Measurements from ENCODE around the gene FBXL5.

Gene FBXL5

DNA sequence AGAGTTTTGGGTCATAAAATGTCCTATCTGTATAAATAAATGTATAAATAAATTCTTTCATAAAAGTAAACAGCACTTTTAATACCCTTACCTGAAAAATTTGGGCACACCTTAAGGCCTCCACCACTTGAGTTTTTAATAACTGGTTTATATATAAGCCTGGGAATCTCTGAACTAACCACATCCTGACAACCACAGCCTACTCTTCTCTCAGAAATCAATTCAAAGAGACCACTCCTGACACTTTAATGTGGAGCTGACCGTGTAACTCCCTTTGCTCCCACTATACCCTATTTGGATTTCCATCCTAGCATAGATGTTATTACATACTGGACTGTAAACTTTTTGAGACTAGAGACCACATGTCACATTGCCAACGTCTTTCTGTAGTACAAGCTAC is 3.5 kb downstream of the FBXL5 start:
- no peak for DNase-seq (ENCODE audit: low spot score)
- peaks cover 5% of the 10 kb centered on the region for H3K79me1 ChIP-seq (ENCODE audit: low read depth, low read length)
- no peak overlapping the region for H3K18ac ChIP-seq (ENCODE audit: low read length)
- no peak overlapping the region for H2BK5ac ChIP-seq (ENCODE audit: low read length)
- H3K4ac ChIP-seq (ENCODE audit: low read length), result no peak overlapping the region
- H2BK120ac ChIP-seq (ENCODE audit: low read depth, low read length), result no peak overlapping the region
- no peak overlapping the region for H2BK15ac ChIP-seq (ENCODE audit: low read length)
- H3K14ac ChIP-seq (ENCODE audit: low read length), result no peak overlapping the region
- H2AK5ac ChIP-seq (ENCODE audit: low read depth, low read length), result no peak overlapping the region
- H4K8ac ChIP-seq (ENCODE audit: low read depth, low read length), result no peak overlapping the region
- no peak overlapping the region for H3K4me2 ChIP-seq (ENCODE audit: insufficient read depth, low read length, poor library complexity, severe bottlenecking)
- H2AFZ ChIP-seq (ENCODE audit: low read length), result no peak overlapping the region
- H3K27me3 ChIP-seq (ENCODE audit: control insufficient read depth in 3 of 3, insufficient read depth in 3 of 3, low read depth in 1 of 3, low read length in 3 of 3), result no peaks in the 10 kb centered on the region
- H3K27ac ChIP-seq (replicated peaks; ENCODE audit: low read length), result no peak overlapping the region
- peaks cover 0 to 15% of the 10 kb centered on the region in 2 donors for H3K36me3 ChIP-seq (replicated peaks in 1 of 2; ENCODE audit: control insufficient read depth in 2 of 2, insufficient read depth in 2 of 2, low read length in 2 of 2)
- H3K4me3 ChIP-seq (ENCODE audit: low read length in 2 of 2), result no peak overlapping the region
- H3K23ac ChIP-seq (ENCODE audit: low read depth, low read length, poor library complexity), result no peak overlapping the region
- no peak overlapping the region for H4K91ac ChIP-seq (ENCODE audit: low read depth, low read length, poor library complexity)
- H3K9ac ChIP-seq (ENCODE audit: low read depth, low read length, poor library complexity), result no peak overlapping the region
- no peak overlapping the region for H2BK12ac ChIP-seq (ENCODE audit: low read length)
- WGBS, 2 donors (ENCODE audit: extremely low coverage in 2 of 2, insufficient read length in 2 of 2, insufficient replicate concordance in 1 of 2), result no CpG with 5 or more reads among the region's 2 CpGs
- H3K9me3 ChIP-seq (replicated peaks in 1 of 2; ENCODE audit: control insufficient read depth in 2 of 2, insufficient read depth in 1 of 2, low read depth in 1 of 2, low read length in 2 of 2), result no peaks in the 10 kb centered on the region
- H3K4me1 ChIP-seq (ENCODE audit: control insufficient read depth in 2 of 2, insufficient read depth in 1 of 2, low read depth in 1 of 2, low read length in 2 of 2), result peaks cover 6% of the 10 kb centered on the region in 2 donors

DNA sequence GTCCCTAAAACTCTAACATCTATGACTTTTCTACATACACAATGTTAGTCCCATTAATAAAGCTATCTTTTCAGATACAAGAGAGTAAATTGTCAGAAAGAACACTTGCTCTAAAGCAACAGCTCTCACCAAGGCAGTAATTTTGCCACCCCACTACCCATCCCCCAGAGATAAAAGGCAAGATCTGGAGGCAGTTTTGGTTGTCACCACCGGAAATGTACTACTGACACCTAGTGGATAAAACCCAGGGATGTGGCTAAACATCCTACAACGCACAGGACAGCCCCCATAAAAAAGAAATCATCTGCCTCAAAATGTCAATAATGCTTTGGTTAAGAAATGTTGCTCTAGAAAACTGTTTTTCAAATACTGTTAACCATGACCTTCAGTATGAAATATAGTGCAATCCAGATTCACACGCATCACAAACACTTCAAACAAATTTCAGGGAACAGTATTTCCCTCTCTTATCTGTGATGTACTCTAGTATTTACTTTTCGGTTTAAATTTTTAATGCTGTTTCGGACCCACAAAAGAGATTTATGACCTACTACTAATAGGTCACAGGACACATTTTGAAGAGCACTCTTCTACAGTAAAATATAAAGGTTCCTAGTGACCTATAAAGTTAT is 5.1 kb downstream of the FBXL5 start:
- H2AFZ ChIP-seq (ENCODE audit: low read length), result no peak overlapping the region
- no peak overlapping the region for H2BK12ac ChIP-seq (ENCODE audit: low read length)
- no peaks in the 10 kb centered on the region for H3K9me3 ChIP-seq (replicated peaks in 1 of 2; ENCODE audit: control insufficient read depth in 2 of 2, insufficient read depth in 1 of 2, low read depth in 1 of 2, low read length in 2 of 2)
- no peak overlapping the region for H2AK5ac ChIP-seq (ENCODE audit: low read depth, low read length)
- H3K4me3 ChIP-seq (ENCODE audit: low read length in 2 of 2), result no peak overlapping the region
- H3K27me3 ChIP-seq (ENCODE audit: control insufficient read depth in 3 of 3, insufficient read depth in 3 of 3, low read depth in 1 of 3, low read length in 3 of 3), result no peaks in the 10 kb centered on the region
- no CpG with 5 or more reads among the region's 5 CpGs for WGBS, 2 donors (ENCODE audit: extremely low coverage in 2 of 2, insufficient read length in 2 of 2, insufficient replicate concordance in 1 of 2)
- no peak overlapping the region for H3K18ac ChIP-seq (ENCODE audit: low read length)
- H3K4ac ChIP-seq (ENCODE audit: low read length), result no peak overlapping the region
- H3K14ac ChIP-seq (ENCODE audit: low read length), result no peak overlapping the region
- H4K8ac ChIP-seq (ENCODE audit: low read depth, low read length), result no peak overlapping the region
- no peak overlapping the region for H3K4me2 ChIP-seq (ENCODE audit: insufficient read depth, low read length, poor library complexity, severe bottlenecking)
- H3K79me1 ChIP-seq (ENCODE audit: low read depth, low read length), result peaks cover 5% of the 10 kb centered on the region
- peaks cover 0 to 3% of the 10 kb centered on the region in 2 donors for H3K4me1 ChIP-seq (ENCODE audit: control insufficient read depth in 2 of 2, insufficient read depth in 1 of 2, low read depth in 1 of 2, low read length in 2 of 2)
- DNase-seq (ENCODE audit: low spot score), result peak; percentile 45
- H2BK5ac ChIP-seq (ENCODE audit: low read length), result no peak overlapping the region
- no peak overlapping the region for H2BK120ac ChIP-seq (ENCODE audit: low read depth, low read length)
- H3K23ac ChIP-seq (ENCODE audit: low read depth, low read length, poor library complexity), result no peak overlapping the region
- peaks cover 0 to 8% of the 10 kb centered on the region in 2 donors for H3K36me3 ChIP-seq (replicated peaks in 1 of 2; ENCODE audit: control insufficient read depth in 2 of 2, insufficient read depth in 2 of 2, low read length in 2 of 2)
- H2BK15ac ChIP-seq (ENCODE audit: low read length), result no peak overlapping the region
- no peak overlapping the region for H4K91ac ChIP-seq (ENCODE audit: low read depth, low read length, poor library complexity)
- no peak overlapping the region for H3K27ac ChIP-seq (replicated peaks; ENCODE audit: low read length)
- no peak overlapping the region for H3K9ac ChIP-seq (ENCODE audit: low read depth, low read length, poor library complexity)

DNA sequence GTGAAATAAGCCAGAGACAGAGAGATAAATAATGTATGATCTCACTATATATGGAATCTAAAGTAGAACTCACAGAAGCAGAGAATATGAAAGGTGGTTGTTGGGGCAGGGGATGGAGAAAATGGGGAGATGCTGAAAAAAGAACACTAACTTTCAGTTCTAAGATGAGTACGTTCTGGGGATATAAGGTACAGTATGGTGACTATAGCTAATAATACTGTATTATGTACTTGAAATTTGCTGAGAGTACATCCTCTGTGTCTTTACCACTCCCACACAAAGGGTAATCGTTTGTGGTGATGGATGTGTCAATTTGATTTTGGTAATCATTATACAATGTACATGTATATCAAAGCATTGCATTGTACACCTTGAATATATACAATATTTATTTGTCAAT is 6.6 kb downstream of the FBXL5 start:
- H3K14ac ChIP-seq (ENCODE audit: low read length), result no peak overlapping the region
- peaks cover 0 to 23% of the 10 kb centered on the region in 2 donors for H3K36me3 ChIP-seq (replicated peaks in 1 of 2; ENCODE audit: control insufficient read depth in 2 of 2, insufficient read depth in 2 of 2, low read length in 2 of 2)
- no peak overlapping the region for H3K9ac ChIP-seq (ENCODE audit: low read depth, low read length, poor library complexity)
- H3K4me2 ChIP-seq (ENCODE audit: insufficient read depth, low read length, poor library complexity, severe bottlenecking), result no peak overlapping the region
- H2AK5ac ChIP-seq (ENCODE audit: low read depth, low read length), result no peak overlapping the region
- no peak overlapping the region for H3K27ac ChIP-seq (replicated peaks; ENCODE audit: low read length)
- no peak overlapping the region for H2BK15ac ChIP-seq (ENCODE audit: low read length)
- no peak overlapping the region for H2BK120ac ChIP-seq (ENCODE audit: low read depth, low read length)
- no peaks in the 10 kb centered on the region for H3K27me3 ChIP-seq (ENCODE audit: control insufficient read depth in 3 of 3, insufficient read depth in 3 of 3, low read depth in 1 of 3, low read length in 3 of 3)
- no peak overlapping the region for H4K91ac ChIP-seq (ENCODE audit: low read depth, low read length, poor library complexity)
- no peak overlapping the region for H2BK5ac ChIP-seq (ENCODE audit: low read length)
- no CpG with 5 or more reads among the region's 2 CpGs for WGBS, 2 donors (ENCODE audit: extremely low coverage in 2 of 2, insufficient read length in 2 of 2, insufficient replicate concordance in 1 of 2)
- no peak overlapping the region for H3K4ac ChIP-seq (ENCODE audit: low read length)
- H3K4me1 ChIP-seq (ENCODE audit: control insufficient read depth in 2 of 2, insufficient read depth in 1 of 2, low read depth in 1 of 2, low read length in 2 of 2), result peaks cover 0 to 3% of the 10 kb centered on the region in 2 donors
- H3K18ac ChIP-seq (ENCODE audit: low read length), result no peak overlapping the region
- no peak overlapping the region for H2AFZ ChIP-seq (ENCODE audit: low read length)
- H3K9me3 ChIP-seq (replicated peaks in 1 of 2; ENCODE audit: control insufficient read depth in 2 of 2, insufficient read depth in 1 of 2, low read depth in 1 of 2, low read length in 2 of 2), result no peaks in the 10 kb centered on the region
- no peak overlapping the region for H2BK12ac ChIP-seq (ENCODE audit: low read length)
- no peak overlapping the region for H3K23ac ChIP-seq (ENCODE audit: low read depth, low read length, poor library complexity)
- no peak overlapping the region for H3K4me3 ChIP-seq (ENCODE audit: low read length in 2 of 2)
- H4K8ac ChIP-seq (ENCODE audit: low read depth, low read length), result no peak overlapping the region
- peaks cover 2% of the 10 kb centered on the region for H3K79me1 ChIP-seq (ENCODE audit: low read depth, low read length)
- no peak for DNase-seq (ENCODE audit: low spot score)

DNA sequence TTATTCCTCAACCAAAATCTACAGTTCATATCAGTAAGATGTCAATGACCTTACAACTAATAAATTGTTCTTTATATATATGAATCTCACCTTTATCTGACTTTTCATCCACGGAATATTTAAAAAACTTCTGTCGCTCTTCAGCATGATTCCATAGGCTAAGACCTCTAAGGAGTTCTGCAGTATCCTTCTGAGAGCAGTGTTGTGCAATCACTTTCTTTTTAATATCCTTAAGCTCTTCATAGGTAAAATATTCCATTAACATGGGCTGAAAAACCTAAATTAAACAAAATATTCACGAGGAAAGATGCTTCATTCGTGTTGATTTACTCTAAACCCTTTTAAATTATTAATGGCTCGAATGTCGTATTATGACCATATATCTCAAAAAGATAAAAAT is 16.7 kb downstream of the FBXL5 start:
- Histone ChIP-seq H3K36me3 (replicated peaks in 1 of 2; ENCODE audit: control insufficient read depth in 2 of 2, insufficient read depth in 2 of 2, low read length in 2 of 2) (peaks cover 6 to 90% of the 10 kb centered on the region in 2 donors), H3K9me3 (replicated peaks in 1 of 2; ENCODE audit: control insufficient read depth in 2 of 2, insufficient read depth in 1 of 2, low read depth in 1 of 2, low read length in 2 of 2) (no peaks in the 10 kb centered on the region)

More for the DNA sequence above, 16.7 kb downstream of the FBXL5 start:
- no peak overlapping the region for H4K8ac ChIP-seq (ENCODE audit: low read depth, low read length)
- no peak overlapping the region for H2BK120ac ChIP-seq (ENCODE audit: low read depth, low read length)
- H4K91ac ChIP-seq (ENCODE audit: low read depth, low read length, poor library complexity), result no peak overlapping the region
- no peak overlapping the region for H3K4ac ChIP-seq (ENCODE audit: low read length)
- no peak overlapping the region for H3K9ac ChIP-seq (ENCODE audit: low read depth, low read length, poor library complexity)
- no peak overlapping the region for H3K4me2 ChIP-seq (ENCODE audit: insufficient read depth, low read length, poor library complexity, severe bottlenecking)
- H2AK5ac ChIP-seq (ENCODE audit: low read depth, low read length), result no peak overlapping the region
- H3K27ac ChIP-seq (replicated peaks; ENCODE audit: low read length), result no peak overlapping the region
- H2BK5ac ChIP-seq (ENCODE audit: low read length), result no peak overlapping the region
- H2AFZ ChIP-seq (ENCODE audit: low read length), result no peak overlapping the region
- no peak for DNase-seq (ENCODE audit: low spot score)
- H3K14ac ChIP-seq (ENCODE audit: low read length), result no peak overlapping the region
- no peaks in the 10 kb centered on the region for H3K4me1 ChIP-seq (ENCODE audit: control insufficient read depth in 2 of 2, insufficient read depth in 1 of 2, low read depth in 1 of 2, low read length in 2 of 2)
- no peak overlapping the region for H3K4me3 ChIP-seq (ENCODE audit: low read length in 2 of 2)
- H3K18ac ChIP-seq (ENCODE audit: low read length), result no peak overlapping the region
- WGBS, 2 donors (ENCODE audit: extremely low coverage in 2 of 2, insufficient read length in 2 of 2, insufficient replicate concordance in 1 of 2), result no CpG with 5 or more reads among the region's 6 CpGs
- no peaks in the 10 kb centered on the region for H3K79me1 ChIP-seq (ENCODE audit: low read depth, low read length)
- H2BK15ac ChIP-seq (ENCODE audit: low read length), result no peak overlapping the region
- no peak overlapping the region for H3K23ac ChIP-seq (ENCODE audit: low read depth, low read length, poor library complexity)
- no peak overlapping the region for H2BK12ac ChIP-seq (ENCODE audit: low read length)
- H3K27me3 ChIP-seq (ENCODE audit: control insufficient read depth in 3 of 3, insufficient read depth in 3 of 3, low read depth in 1 of 3, low read length in 3 of 3), result no peaks in the 10 kb centered on the region
